Osteoblast (primary cell): ENCODE data around the gene CTDSP1. TPM values are rescaled to one million over a fixed set of nuclear protein-coding genes. Genes with fewer than 3 reads are reported as not detected.

Experiments used
- DNase-seq: peaks from one replicate; pipeline ENCODE4 v3.0.0; 2011; ENCODE audit warnings: low spot score, mixed read lengths; ENCODE audit not compliant: insufficient read length; ENCODE audit errors: missing footprints
- H2AFZ ChIP-seq: 2 replicates; pipeline ENCODE4 v1.6.0; 2011; ENCODE audit warnings: mild to moderate bottlenecking, low read length
- H3K27ac ChIP-seq: 2 replicates; pipeline ENCODE4 v1.5.1; 2011; ENCODE audit warnings: mild to moderate bottlenecking, low read depth, low read length, moderate library complexity
- H3K27me3 ChIP-seq: 2 replicates; pipeline ENCODE4 v1.6.0; 2012; ENCODE audit warnings: mild to moderate bottlenecking, control low read depth, inconsistent platforms, low read length, moderate library complexity; ENCODE audit not compliant: insufficient read depth
- H3K36me3 ChIP-seq: 2 replicates; pipeline ENCODE4 v1.5.1; 2011; ENCODE audit warnings: mild to moderate bottlenecking, low read length, control low read depth, moderate library complexity; ENCODE audit not compliant: insufficient read depth
- H3K4me1 ChIP-seq: 2 replicates; pipeline ENCODE4 v1.5.1; 2011; ENCODE audit warnings: mild to moderate bottlenecking, low read length, control low read depth, moderate library complexity; ENCODE audit not compliant: insufficient read depth
- H3K4me2 ChIP-seq: 2 replicates; pipeline ENCODE4 v1.6.0; 2011; ENCODE audit warnings: mild to moderate bottlenecking, low read length; ENCODE audit not compliant: insufficient read depth
- H3K4me3 ChIP-seq: fragments of 200-600 bp; sonication (generic); 3 replicates; pipeline ENCODE4 v1.5.1; 2012; ENCODE audit warnings: mild to moderate bottlenecking, low read length, inconsistent platforms; ENCODE audit not compliant: insufficient read depth
- H3K79me2 ChIP-seq: 2 replicates; pipeline ENCODE4 v1.6.0; 2012; ENCODE audit warnings: mild to moderate bottlenecking, low read length, control low read depth, inconsistent platforms; ENCODE audit not compliant: insufficient read depth
- H3K9me3 ChIP-seq: 2 replicates; pipeline ENCODE4 v1.5.1; 2011; ENCODE audit warnings: low read depth, low read length, control low read depth
- H4K20me1 ChIP-seq: 2 replicates; pipeline ENCODE4 v1.6.0; 2012; ENCODE audit warnings: mild to moderate bottlenecking, low read length, control low read depth; ENCODE audit not compliant: insufficient read depth
- CTCF ChIP-seq: IDR thresholded peaks from 2 replicates; pipeline ENCODE4 v1.5.1; 2011; ENCODE audit warnings: mild to moderate bottlenecking, low read depth, low read length, moderate library complexity; ENCODE audit errors: extremely low read depth
- total RNA-seq: library from RNA; depleted of rRNA; stranded (reverse); fragments of >200 nt; gene quantifications from 2 replicates; pipeline ENCODE4 v1.2.3, GENCODE V29; 2012

CTDSP1 gene
- total RNA-seq, 1 donor, result 71.7 TPM

GRCh38 chr2:218364196-218364595 is 35.5 kb upstream of the CTDSP1 start:
- no peak overlapping the region for H3K4me2 ChIP-seq
- H3K4me3 ChIP-seq, result no peak overlapping the region
- H3K27me3 ChIP-seq, result no peaks in the 10 kb centered on the region
- no peak overlapping the region for H3K27ac ChIP-seq
- H3K36me3 ChIP-seq, result no peaks in the 10 kb centered on the region
- DNase-seq, result peak; percentile 5
- no peaks in the 10 kb centered on the region for H3K79me2 ChIP-seq
- H2AFZ ChIP-seq, result no peak overlapping the region
- no peaks in the 10 kb centered on the region for H3K9me3 ChIP-seq
- no peaks in the 10 kb centered on the region for H4K20me1 ChIP-seq
- H3K4me1 ChIP-seq, result no peaks in the 10 kb centered on the region
- TF ChIP-seq CTCF, result no peak

GRCh38 chr2:218366621-218367414 is 32.9 kb upstream of the CTDSP1 start:
- no peaks in the 10 kb centered on the region for H3K27me3 ChIP-seq
- peak overlapping the region; percentile 81 for H3K4me2 ChIP-seq
- no peak for TF ChIP-seq CTCF
- no peak overlapping the region for H3K4me3 ChIP-seq
- no peaks in the 10 kb centered on the region for H3K79me2 ChIP-seq
- H3K9me3 ChIP-seq, result no peaks in the 10 kb centered on the region
- no peaks in the 10 kb centered on the region for H3K36me3 ChIP-seq
- no peak overlapping the region for H2AFZ ChIP-seq
- DNase-seq, result peak; percentile 35
- no peak overlapping the region for H3K27ac ChIP-seq
- no peaks in the 10 kb centered on the region for H4K20me1 ChIP-seq
- peaks cover 6% of the 10 kb centered on the region for H3K4me1 ChIP-seq

GRCh38 chr2:218367415-218368149 is 32.1 kb upstream of the CTDSP1 start:
- Histone ChIP-seq H3K27me3 (no peaks in the 10 kb centered on the region), H3K79me2 (no peaks in the 10 kb centered on the region), H3K9me3 (no peaks in the 10 kb centered on the region), H3K4me1 (peaks cover 6% of the 10 kb centered on the region), H3K27ac (no peak overlapping the region), H2AFZ (peak overlapping the region; percentile 90), H3K4me2 (peak overlapping the region; percentile 81), H3K36me3 (no peaks in the 10 kb centered on the region), H4K20me1 (no peaks in the 10 kb centered on the region), H3K4me3 (peak overlapping the region; percentile 71)
- DNase-seq, result peak; percentile 94
- TF ChIP-seq CTCF, result no peak

- peak overlapping the region; percentile 81 for H3K4me2 ChIP-seq
- H3K9me3 ChIP-seq, result no peaks in the 10 kb centered on the region
- no peak for DNase-seq
- no peak overlapping the region for H3K27ac ChIP-seq
- peak overlapping the region; percentile 90 for H2AFZ ChIP-seq
- H3K4me3 ChIP-seq, result peak overlapping the region; percentile 71
- H3K4me1 ChIP-seq, result peaks cover 6% of the 10 kb centered on the region
- no peaks in the 10 kb centered on the region for H4K20me1 ChIP-seq
- no peaks in the 10 kb centered on the region for H3K79me2 ChIP-seq
- TF ChIP-seq CTCF, result no peak
- H3K27me3 ChIP-seq, result no peaks in the 10 kb centered on the region
- no peaks in the 10 kb centered on the region for H3K36me3 ChIP-seq
Observed at GRCh38 chr2:218368150-218368528, 31.5 kb upstream of the CTDSP1 start.
